ENCODE data around the gene C1orf159.

The C1orf159 gene

GRCh38 chr1:1092149-1092855 lies 23.6 kb downstream of the C1orf159 start:
- DNase-seq (ENCODE audit: low spot score): no peak

GRCh38 chr1:1091344-1092148 lies 24.3 kb downstream of the C1orf159 start:
- no peak for DNase-seq (ENCODE audit: low spot score)

GRCh38 chr1:1090424-1091343 lies 25.2 kb downstream of the C1orf159 start:
- no peak for DNase-seq (ENCODE audit: low spot score)

- no peak for DNase-seq (ENCODE audit: low spot score)
Measured at GRCh38 chr1:1089731-1090423, 26.0 kb downstream of the C1orf159 start.

GRCh38 chr1:1088801-1089680 lies 26.8 kb downstream of the C1orf159 start:
- no peak for DNase-seq (ENCODE audit: low spot score)

DNA sequence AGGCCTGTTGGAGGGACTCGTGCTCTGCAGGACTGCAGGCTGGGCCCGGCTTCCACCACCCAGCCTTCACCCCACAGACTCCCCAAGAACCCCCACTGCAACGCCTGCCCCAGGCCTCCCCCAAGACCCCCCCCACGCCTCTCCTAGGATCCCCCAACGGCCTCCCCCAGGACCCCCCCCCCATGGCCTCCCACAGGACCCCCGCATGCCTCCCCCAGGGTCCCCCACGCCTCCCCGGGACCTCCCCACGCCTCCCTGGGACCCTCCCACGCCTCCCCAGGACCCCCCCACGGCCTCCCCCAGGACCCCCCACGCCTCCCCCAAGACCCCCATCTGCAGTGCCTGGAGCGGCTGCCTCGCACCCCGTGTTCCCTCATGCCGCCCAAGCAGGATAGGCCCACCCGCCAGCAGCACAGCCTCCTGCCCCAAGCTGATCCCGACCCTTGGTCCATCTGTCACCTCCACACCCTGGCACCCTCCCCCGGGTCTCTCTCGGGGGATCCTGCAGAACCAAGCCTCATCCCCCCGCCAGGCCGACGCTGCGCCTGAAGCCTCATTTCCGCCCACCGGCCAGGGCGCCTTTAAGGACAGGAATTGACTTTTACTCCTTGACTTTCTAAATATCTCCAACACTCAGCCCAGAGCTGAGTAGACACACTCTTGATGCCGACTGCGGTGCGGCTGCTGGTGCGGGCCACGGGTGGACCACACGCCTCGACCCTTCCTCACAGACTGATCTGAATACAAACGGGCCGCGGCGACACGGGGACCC lies 27.7 kb downstream of the C1orf159 start:
- no peak for DNase-seq (ENCODE audit: low spot score)

DNA sequence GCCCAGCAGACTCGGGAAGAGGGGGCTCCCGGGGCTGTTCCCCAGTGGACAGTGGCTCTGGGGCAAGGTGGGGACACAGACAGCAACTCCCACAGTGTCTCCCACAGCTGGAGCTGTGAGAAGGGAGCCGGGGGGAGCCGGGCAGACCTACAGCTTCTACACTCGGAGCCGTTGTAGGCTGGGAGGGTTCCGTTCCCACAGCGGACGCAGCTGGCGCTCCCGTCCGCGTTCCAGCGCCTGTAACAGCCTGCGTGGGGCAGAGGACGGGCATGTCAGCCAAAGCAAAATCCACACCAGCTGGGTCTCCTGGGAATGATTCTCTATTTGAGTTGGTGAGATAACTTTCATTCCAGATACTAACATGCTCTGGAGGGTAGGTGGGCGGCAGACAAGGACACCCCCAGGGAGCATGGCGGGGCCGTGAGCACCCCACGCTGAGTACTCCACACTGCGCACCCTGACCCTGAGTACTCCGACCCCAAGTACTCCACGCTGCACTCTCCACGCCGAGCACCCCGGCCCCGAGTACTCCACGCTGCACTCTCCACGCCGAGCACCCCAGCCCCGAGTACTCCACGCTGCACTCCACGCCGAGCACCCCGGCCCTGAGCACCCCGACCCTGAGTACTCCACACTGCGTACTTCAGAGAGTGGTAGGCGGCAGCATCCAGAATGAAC lies 28.4 kb downstream of the C1orf159 start:
- no peak for DNase-seq (ENCODE audit: low spot score)

DNA sequence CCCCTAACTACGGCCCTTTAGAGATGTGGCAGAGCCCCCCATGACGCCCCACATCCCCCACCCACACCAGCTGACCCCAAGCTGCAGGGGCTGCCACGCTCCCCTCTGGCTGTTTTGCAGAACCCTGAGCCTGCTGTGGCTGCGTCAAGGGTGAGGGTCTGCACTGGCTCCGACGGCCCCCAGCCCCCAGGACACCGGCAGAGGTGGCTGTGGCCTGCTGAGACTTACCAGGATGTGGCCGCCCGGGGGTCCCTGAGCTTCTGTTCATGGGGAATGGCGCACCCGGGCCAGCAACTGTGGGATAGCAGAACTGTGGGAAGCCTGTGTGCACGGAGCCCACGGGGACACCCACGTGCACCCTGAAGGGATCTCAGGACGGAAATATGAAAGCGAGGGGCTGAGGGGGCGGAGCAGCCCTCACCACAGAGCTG lies 29.0 kb downstream of the C1orf159 start:
- DNase-seq (ENCODE audit: low spot score): no peak

DNA sequence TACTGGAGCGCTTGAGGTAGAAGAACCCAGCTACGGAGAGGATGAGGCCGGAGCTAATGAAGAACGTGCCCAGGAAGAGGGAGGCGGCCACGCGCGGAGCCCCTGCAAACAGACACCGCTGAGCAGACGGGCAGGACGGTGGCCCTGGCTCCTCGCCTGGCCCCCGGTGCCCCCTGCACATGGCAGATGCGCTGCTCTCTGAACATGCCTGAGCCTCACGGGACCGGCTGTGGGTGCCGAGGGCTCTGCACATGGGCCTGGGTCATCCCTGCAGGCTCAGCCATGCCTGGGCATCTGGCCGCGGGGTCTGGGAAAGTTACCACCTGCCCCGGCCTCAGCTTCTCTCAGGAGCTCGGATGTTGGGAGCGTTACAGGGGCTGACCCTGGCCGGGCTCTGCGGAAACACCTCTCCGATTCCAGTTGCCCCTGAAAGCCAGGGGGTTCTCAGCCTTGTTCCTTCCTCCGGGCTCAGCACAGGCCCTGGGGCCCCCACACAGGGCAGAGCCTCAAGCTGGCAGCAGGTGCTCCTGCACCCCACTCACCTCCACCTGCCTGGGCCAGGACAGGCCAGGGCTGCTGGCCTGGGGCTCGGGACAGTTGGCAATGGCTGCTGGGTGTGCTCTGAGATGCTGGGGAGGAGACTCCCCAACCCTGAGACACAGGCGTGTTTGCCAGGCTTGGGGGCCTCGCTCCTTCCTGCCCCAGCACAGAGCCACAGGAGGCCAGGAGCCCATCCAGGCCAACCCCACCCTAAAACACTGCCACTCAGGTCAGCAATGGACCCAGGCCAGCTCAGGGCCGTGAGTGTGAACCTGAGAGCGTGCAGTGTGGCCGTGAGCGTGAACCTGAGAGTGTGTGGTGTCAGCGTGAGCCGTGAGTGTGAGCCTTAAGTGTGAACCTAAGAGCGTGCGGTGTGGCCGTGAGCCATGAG lies 29.7 kb downstream of the C1orf159 start:
- no peak for DNase-seq (ENCODE audit: low spot score)

GRCh38 chr1:1085171-1085841 lies 30.6 kb downstream of the C1orf159 start:
- no peak for DNase-seq (ENCODE audit: low spot score)

GRCh38 chr1:1084372-1085170 lies 31.3 kb downstream of the C1orf159 start:
- no peak for DNase-seq (ENCODE audit: low spot score)

DNA sequence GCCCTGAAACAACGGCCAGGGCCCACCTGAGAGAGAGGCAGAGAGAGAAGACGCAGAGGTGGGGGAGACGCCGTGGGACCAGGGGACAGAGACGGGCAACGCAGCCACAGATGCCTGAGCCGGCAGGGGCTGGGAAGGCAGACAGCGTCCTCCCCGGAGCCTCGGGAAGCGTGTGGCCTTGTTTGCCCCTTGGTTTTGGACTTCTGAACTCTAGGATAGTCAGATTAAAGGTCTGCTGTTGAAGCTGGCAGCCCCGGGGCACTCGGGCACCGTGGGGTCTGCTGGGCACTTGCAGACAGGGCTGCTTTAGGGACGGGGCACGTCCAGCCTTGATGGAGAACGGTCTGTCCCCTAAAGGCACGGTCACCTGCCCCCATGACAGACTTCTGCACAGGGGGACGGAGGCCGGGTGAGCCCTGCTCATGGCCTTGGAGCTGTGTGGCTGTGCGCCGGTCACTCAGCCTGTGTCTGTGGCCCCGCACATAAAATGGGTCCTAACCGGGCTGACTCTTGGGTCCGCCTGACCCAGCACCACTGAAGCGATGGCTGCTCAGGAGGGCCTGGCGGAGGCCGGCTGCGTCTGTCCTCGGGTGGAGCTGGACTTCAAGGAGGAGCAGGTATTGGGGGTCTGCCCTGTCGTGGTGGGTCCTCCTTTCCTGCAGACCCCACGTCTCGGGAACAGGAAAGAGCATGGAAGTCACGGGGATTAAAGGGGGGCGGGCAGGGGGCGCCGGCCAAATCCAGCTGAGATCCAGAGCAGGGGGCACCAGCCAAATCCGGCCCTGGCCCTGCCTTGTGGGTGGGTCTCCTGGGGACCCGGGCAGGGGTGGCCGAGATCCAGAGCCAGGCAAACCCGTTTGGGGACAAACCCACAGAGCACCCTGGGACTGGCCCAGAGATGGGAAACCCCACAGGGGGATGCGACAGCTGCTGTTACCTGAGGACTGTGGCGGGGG lies 32.2 kb downstream of the C1orf159 start:
- DNase-seq (ENCODE audit: low spot score): no peak

DNA sequence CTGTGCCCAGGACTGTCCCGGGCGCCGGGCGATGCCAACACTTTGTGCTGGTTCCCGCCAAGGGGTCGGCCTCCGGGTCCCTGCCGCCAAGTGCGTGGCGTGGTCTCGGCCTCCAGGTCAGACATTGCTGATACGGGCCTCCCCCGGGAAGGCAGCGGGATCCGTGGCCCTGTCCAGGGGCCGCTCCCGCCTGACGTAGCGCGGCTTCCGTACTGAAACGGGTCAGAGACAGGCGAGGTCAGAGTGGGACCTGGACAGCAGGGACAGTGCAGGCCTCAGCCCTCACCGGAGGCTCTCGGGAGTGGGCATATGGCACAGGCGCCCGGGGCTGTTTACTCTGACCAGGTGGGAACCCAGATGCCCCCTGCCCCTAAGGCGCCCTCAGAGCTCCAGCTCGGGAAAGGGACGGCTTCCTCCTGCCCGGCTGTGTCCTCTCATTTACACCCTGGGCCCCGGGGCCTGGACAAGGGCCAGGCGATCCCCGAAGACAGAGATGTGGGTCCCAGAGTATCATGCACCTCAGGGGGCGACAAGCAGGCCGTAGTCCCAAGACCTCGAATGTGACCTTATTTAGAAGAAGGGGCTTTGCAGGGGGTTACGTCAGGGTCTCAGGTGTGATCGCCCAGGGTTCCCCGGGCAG lies 33.0 kb downstream of the C1orf159 start:
- DNase-seq (ENCODE audit: low spot score): no peak

DNA sequence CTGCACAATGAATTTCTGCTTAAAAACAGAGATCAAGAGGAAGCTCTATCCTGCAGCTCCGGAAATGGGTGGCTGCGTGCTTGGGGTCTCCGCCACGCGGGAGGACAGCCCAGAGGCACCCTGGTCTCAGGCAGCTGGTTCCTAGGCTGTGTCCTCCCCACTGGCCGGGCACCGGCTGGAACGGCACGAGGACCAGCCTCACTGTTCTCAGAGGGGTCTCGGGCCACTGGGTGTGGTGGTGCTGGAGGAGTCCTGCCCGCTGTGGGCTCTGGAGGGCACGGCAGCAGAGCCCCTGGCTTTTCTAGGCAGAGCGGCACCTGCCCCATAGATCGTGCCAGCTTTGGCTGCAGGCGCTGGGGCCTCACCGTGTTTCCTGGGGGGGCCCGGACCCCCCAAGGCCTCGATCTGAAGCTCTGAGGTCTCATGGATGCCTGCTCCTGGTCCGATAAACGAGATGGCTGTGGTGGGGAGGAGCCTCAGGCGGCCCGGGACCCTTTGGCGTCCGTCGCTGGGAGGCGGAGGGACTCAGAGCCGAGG lies 33.6 kb downstream of the C1orf159 start:
- no peak for DNase-seq (ENCODE audit: low spot score)

All from kidney capillary endothelial cell (primary cell).